ENCODE data around the gene CYGB. TPM values are rescaled to one million over a fixed set of nuclear protein-coding genes. Genes with fewer than 3 reads are reported as not detected.
"Not testable (repeated sequence)": the region's sequence is repeated elsewhere in the genome, so short reads cannot be mapped to it uniquely, and the experiment has no call there.

CYGB gene
- total RNA-seq, 1 donor from 2014 or later, result not detected

GRCh38 chr17:76562734-76563148 is 25.2 kb upstream of the CYGB start:
- no peak for DNase-seq
- Mint-ChIP-seq H3K27me3 (no peaks in the 10 kb centered on the region), H3K4me1 (peaks cover 53% of the 10 kb centered on the region), H3K27ac (peak overlapping the region; percentile 14), H3K4me3 (peak overlapping the region; percentile 35), H3K9me3 (no peaks in the 10 kb centered on the region), H3K36me3 (ENCODE audit: low read depth) (peaks cover 77% of the 10 kb centered on the region)
- intact Hi-C loops (cut with micrococcal nuclease), result no loop called here

DNA sequence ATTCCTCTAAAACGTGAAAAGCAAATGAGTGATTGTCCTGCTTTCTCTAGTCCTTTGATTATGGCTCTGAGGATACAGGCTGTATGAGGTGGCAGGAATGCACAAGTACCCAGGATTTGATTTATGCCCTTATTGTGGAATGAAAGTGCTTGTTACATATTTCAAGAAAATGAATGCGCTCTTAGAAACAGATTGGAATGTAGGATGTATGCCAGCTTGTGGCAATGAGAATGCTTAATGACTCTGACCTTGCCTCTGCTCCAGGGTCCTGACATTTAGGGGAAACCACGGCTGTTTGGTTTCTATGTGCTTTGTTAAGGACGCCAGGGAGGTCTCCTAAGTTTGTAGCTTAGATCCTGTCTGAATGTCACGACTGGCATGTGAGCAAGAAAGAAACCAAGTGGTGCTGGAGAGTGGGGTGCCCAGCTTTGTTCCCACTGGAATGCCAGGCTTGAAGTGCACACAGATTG is 24.3 kb upstream of the CYGB start:
- Mint-ChIP-seq H3K4me3 (peak overlapping the region; percentile 32), H3K36me3 (ENCODE audit: low read depth) (peaks cover 77% of the 10 kb centered on the region), H3K9me3 (no peaks in the 10 kb centered on the region), H3K27ac (no peak overlapping the region), H3K4me1 (peaks cover 52% of the 10 kb centered on the region), H3K27me3 (no peaks in the 10 kb centered on the region)
- DNase-seq, result no peak
- intact Hi-C loops (cut with micrococcal nuclease), result no loop called here

DNA sequence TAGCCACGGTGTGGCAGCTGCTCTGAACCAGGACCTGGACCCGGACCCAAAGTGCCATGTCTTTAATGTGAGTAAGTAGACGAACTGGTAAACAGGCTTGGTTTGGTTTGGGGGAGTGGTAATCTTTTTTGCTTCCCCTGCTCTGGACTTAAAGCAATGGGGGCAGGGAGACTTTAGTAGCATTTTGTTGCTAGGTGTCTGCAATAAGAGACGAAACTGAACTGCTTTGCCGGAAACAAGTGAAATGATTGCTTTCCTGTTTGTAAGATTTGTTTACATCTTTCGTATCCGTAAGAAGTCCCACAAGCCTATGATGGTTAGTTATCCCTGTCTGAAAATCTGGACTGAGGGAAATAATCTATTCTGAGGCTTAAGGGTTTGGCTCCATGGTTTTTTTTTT is 23.8 kb upstream of the CYGB start:
- peaks cover 55% of the 10 kb centered on the region for H3K4me1 Mint-ChIP-seq
- H3K4me3 Mint-ChIP-seq, result peak overlapping the region; percentile 98
- DNase-seq, result no peak
- H3K9me3 Mint-ChIP-seq, result no peaks in the 10 kb centered on the region
- H3K27me3 Mint-ChIP-seq, result no peaks in the 10 kb centered on the region
- peaks cover 72% of the 10 kb centered on the region for H3K36me3 Mint-ChIP-seq (ENCODE audit: low read depth)
- intact Hi-C loops (cut with micrococcal nuclease), result no loop called here
- H3K27ac Mint-ChIP-seq, result no peak overlapping the region

DNA sequence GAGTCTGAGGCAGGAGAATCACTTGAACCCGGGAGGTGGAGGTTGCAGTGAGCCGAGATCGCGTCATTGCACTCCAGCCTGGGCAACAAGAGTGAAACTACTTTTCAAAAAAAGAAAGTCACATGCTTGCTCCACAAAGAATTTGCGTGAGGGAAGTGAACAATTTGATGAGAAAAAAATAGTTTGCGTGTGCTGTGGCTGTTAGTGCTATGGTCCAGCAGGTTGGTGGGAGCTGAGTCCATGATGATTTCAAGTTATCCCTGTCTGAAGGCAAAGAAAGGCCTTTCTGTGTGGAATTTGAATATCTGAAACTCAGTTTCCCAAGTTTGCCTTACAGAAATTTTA is 23.3 kb upstream of the CYGB start:
- DNase-seq, result no peak
- peak overlapping the region; percentile 98 for H3K4me3 Mint-ChIP-seq
- no peaks in the 10 kb centered on the region for H3K9me3 Mint-ChIP-seq
- H3K27me3 Mint-ChIP-seq, result no peaks in the 10 kb centered on the region
- no peak overlapping the region for H3K27ac Mint-ChIP-seq
- peaks cover 51% of the 10 kb centered on the region for H3K4me1 Mint-ChIP-seq
- intact Hi-C loops (cut with micrococcal nuclease), result no loop called here
- H3K36me3 Mint-ChIP-seq (ENCODE audit: low read depth), result peaks cover 67% of the 10 kb centered on the region

GRCh38 chr17:76560036-76560876 is 22.7 kb upstream of the CYGB start:
- H3K4me3 Mint-ChIP-seq, result peak overlapping the region; percentile 98
- DNase-seq, result no peak
- H3K4me1 Mint-ChIP-seq, result peaks cover 48% of the 10 kb centered on the region
- H3K27me3 Mint-ChIP-seq, result no peaks in the 10 kb centered on the region
- H3K27ac Mint-ChIP-seq, result peak overlapping the region; percentile 39
- intact Hi-C loops (cut with micrococcal nuclease), result no loop called here
- H3K9me3 Mint-ChIP-seq, result no peaks in the 10 kb centered on the region
- peaks cover 62% of the 10 kb centered on the region for H3K36me3 Mint-ChIP-seq (ENCODE audit: low read depth)

DNA sequence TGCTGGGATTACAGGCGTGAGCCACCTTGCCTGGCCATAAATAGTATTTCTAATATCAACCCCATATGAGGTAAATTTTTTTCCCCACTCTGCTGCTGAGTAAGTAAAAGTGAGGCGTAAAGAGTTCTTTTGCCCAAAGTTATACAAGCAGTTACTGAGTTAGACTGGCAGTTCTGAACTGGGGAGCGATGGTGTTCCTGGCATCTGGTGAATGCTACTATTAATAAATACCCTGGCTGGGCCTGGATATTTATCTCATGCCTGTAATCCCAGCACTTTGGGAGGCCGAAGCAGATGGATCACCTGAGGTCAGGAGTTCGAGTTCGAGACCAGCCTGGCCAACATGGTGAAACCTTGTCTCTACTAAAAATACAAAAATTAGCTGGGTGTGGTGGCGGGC is 22.0 kb upstream of the CYGB start:
- H3K36me3 Mint-ChIP-seq (ENCODE audit: low read depth), result peaks cover 55% of the 10 kb centered on the region
- H3K9me3 Mint-ChIP-seq, DNase-seq, H3K27ac Mint-ChIP-seq, H3K27me3 Mint-ChIP-seq: not testable (repeated sequence)
- intact Hi-C loops (cut with micrococcal nuclease), result loop anchor here (5.0 kb wide), 1 partner anchor 178 kb away; the partner anchor contains the start of genes MFSD11 and SRSF2
- H3K4me1 Mint-ChIP-seq, result peaks cover 52% of the 10 kb centered on the region
- peak overlapping the region; percentile 98 for H3K4me3 Mint-ChIP-seq

DNA sequence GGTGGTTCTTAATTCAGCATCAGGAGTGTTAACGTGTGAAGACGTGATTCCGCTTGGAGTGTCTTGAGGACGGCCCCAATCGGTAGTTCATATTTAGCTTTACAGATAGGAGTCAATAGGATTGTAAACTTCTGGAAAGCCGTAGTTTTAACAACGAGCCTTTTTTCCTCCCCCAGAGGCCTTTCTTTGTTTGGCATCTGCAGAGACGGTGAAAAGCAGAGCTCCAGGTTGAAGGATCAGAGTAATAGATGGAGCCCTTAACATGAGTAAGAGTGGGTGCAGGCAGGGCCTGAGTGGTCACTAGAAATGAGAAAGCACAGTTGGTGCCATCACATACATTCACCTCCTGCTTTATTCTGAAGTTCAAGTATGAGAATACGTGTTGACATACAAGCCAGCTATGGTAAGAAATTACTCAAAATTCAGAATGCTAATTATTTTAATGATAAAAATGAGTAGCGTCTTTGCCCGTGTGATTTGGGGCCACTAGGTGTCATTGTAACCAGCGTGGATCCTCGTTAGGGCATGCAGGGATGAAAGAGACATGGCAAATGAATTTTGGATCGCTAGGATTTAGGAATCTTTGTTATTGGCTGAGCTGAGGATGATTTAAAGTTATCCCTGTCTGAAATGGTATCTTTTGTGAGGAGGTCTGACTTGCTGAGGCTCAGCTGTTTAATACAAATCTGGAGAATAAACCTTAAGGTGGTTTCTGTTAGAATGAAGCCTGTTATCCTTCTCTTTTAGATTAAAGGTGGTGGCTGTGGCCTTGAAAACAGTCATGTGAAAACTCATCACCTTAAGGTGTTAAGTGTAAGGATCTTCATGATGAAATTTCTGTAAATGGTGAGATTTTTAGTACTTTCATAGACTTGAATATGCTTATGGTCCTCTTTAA is 20.9 kb upstream of the CYGB start:
- Mint-ChIP-seq H3K27me3 (no peaks in the 10 kb centered on the region), H3K4me1 (peaks cover 52% of the 10 kb centered on the region), H3K4me3 (peak overlapping the region; percentile 98), H3K36me3 (ENCODE audit: low read depth) (peaks cover 52% of the 10 kb centered on the region), H3K27ac (peak overlapping the region; percentile 97), H3K9me3 (no peaks in the 10 kb centered on the region)
- intact Hi-C loops (cut with micrococcal nuclease), result loop anchor here (1.0 to 5.0 kb wide), 2 partner anchors 66 to 179 kb away; partner anchors contain the start of genes MFSD11 and SRSF2
- peak; percentile 72 for DNase-seq

DNA sequence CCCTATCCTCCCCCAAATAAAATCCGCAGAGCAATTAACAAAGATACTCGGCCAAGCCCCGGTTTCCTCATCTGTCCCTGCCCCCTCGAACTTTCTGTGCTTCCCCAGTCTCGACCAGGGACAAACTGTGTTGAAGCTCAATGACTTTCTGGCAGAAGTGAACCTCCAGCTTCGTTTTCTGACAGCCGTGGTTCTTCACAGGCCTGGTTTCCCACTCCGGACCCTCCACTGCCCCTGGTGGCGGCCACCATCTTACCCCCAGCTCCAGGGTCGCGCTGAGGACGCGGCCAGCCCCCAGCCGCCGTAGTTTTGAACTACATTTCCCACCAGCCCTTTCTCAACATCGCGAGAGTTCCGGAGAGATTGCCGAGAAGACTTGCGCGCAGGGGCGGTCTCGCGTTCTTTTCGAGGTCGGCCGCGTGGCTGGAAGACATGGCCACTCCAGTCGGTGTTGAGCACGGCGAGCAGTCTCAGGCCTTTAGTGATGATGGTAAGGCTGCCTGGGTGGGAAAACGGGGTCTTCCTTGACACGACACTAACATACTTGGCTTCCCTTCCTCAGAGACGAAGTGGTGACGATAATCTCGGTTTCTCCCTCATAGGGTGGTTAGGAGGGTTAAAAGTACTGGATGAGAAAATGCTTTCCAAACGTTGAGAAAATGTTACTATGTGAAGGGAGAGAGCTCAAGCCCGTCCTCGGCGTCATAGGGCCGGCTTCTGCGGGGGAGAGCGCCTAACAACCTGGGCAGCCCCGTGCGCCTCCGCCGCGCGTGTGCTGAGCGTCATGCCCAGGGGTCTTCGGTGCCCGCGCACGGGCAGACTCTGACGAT is 20.1 kb upstream of the CYGB start:
- H3K4me1 Mint-ChIP-seq, result peaks cover 46% of the 10 kb centered on the region

DNA sequence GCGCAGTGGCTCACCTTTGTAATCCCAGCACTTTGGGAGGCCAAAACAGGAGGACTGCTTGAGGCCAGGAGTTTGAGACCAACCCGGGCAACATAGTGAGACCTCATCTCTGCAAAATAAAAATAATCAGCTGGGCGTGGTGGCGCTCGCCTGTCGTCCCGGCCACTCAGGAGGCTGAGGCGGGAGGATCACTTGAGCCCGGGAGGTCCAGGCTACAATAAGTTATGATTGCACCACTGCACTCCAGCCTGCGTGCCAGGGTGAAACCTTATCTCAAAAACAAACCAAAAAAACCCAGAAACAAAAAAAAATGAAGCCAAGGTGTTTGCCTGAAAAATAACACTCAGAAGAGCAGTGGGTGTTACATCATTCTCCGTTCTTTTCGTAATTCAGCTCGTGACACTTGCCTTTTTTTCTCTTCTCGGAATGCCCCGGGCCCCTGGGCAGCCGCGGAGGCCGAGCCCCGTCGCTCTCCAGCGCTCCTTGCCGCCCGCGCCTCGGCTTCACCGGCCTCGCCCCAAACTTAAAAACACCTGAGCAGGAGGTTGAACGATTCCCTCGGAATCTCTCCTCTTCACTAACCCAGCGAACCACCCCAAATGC is 19.4 kb upstream of the CYGB start:
- peak; percentile 82 for DNase-seq
- peaks cover 41% of the 10 kb centered on the region for H3K36me3 Mint-ChIP-seq (ENCODE audit: low read depth)
- intact Hi-C loops (cut with micrococcal nuclease), result loop anchor here (2.0 to 5.0 kb wide), 3 partner anchors 42 to 180 kb away; partner anchors contain the start of genes MFSD11 and SRSF2
- peak overlapping the region; percentile 97 for H3K27ac Mint-ChIP-seq
- H3K9me3 Mint-ChIP-seq, result no peaks in the 10 kb centered on the region
- no peaks in the 10 kb centered on the region for H3K27me3 Mint-ChIP-seq
- H3K4me3 Mint-ChIP-seq, result peak overlapping the region; percentile 98
- H3K4me1 Mint-ChIP-seq, result peaks cover 42% of the 10 kb centered on the region

More for the DNA sequence above, 20.1 kb upstream of the CYGB start:
- intact Hi-C loops (cut with micrococcal nuclease), result loop anchor here (1.0 to 5.0 kb wide), 4 partner anchors 43 to 180 kb away; partner anchors contain the start of genes MFSD11 and SRSF2
- H3K27me3 Mint-ChIP-seq, result no peaks in the 10 kb centered on the region
- peak overlapping the region; percentile 97 for H3K27ac Mint-ChIP-seq
- peaks cover 44% of the 10 kb centered on the region for H3K36me3 Mint-ChIP-seq (ENCODE audit: low read depth)
- H3K9me3 Mint-ChIP-seq, result no peaks in the 10 kb centered on the region
- H3K4me3 Mint-ChIP-seq, result peak overlapping the region; percentile 98
- DNase-seq, result peak; percentile 99

DNA sequence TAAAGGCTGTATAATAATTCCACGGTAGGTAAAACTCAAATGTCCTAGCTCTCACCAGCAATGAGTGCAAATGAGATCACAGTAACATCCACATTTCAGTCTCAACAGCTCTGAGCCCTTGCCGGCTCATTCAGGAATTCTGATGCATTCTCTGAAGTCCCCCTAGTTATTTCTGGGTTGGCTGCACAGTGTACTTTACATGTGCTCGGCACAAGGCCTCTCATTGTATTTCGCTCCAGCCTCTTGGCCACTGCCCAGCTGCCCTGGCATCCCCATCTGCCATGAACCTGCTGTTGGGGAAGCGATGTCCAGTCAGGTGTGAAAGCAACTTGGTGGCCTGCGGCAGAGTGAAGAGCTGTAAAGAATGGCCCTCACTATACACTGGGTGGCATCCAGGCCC is 16.6 kb upstream of the CYGB start:
- H3K36me3 Mint-ChIP-seq (ENCODE audit: low read depth), result peaks cover 20% of the 10 kb centered on the region
- intact Hi-C loops (cut with micrococcal nuclease), result no loop called here
- no peak for DNase-seq
- no peak overlapping the region for H3K27ac Mint-ChIP-seq
- no peaks in the 10 kb centered on the region for H3K9me3 Mint-ChIP-seq
- H3K27me3 Mint-ChIP-seq, result no peaks in the 10 kb centered on the region
- no peak overlapping the region for H3K4me3 Mint-ChIP-seq
- peaks cover 28% of the 10 kb centered on the region for H3K4me1 Mint-ChIP-seq

- H3K9me3 Mint-ChIP-seq, result no peaks in the 10 kb centered on the region
- DNase-seq, result no peak
- peaks cover 12% of the 10 kb centered on the region for H3K36me3 Mint-ChIP-seq (ENCODE audit: low read depth)
- H3K4me3 Mint-ChIP-seq, result no peak overlapping the region
- no peaks in the 10 kb centered on the region for H3K27me3 Mint-ChIP-seq
- intact Hi-C loops (cut with micrococcal nuclease), result no loop called here
- peaks cover 20% of the 10 kb centered on the region for H3K4me1 Mint-ChIP-seq
- no peak overlapping the region for H3K27ac Mint-ChIP-seq
Observed at GRCh38 chr17:76553178-76553908, 15.8 kb upstream of the CYGB start.

GRCh38 chr17:76551685-76552084 is 14.2 kb upstream of the CYGB start:
- peaks cover 17% of the 10 kb centered on the region for H3K4me1 Mint-ChIP-seq
- no peaks in the 10 kb centered on the region for H3K9me3 Mint-ChIP-seq
- no peaks in the 10 kb centered on the region for H3K27me3 Mint-ChIP-seq
- no peak overlapping the region for H3K4me3 Mint-ChIP-seq
- intact Hi-C loops (cut with micrococcal nuclease), result no loop called here
- peaks cover 1% of the 10 kb centered on the region for H3K36me3 Mint-ChIP-seq (ENCODE audit: low read depth)
- no peak overlapping the region for H3K27ac Mint-ChIP-seq
- no peak for DNase-seq
